Activated CD8-positive, alpha-beta T cell treated with anti-CD3 and anti-CD28 coated beads for 36 hours (primary cell): ENCODE results near the gene SEPTIN10. TPM values are rescaled to one million over a fixed set of nuclear protein-coding genes. Genes with fewer than 3 reads are reported as not detected.
"Not testable (repeated sequence)": the region's sequence is repeated elsewhere in the genome, so short reads cannot be mapped to it uniquely, and the experiment has no call there.

ENCODE experiments used
- ATAC-seq: fragments of 200-7000 bp; cut with Tn5 transposase; one replicate; pipeline ENCODE4 v1.10.0; 2021; ENCODE audit warnings: mild to moderate bottlenecking, moderate library complexity
- CTCF ChIA-PET: fragments of 350-600 bp; sonication (Branson Sonifier 250); formaldehyde crosslinking; loops from one replicate; lab custom pipeline; 2021; ENCODE audit warnings: antibody characterized with exemption; lab: Charles Lee
- POLR2A ChIA-PET: fragments of 350-600 bp; sonication (Branson Sonifier 250); formaldehyde crosslinking; loops from one replicate; lab custom pipeline; 2021; ENCODE audit warnings: antibody characterized with exemption; lab: Charles Lee
- DNase-seq: peaks from one replicate; pipeline ENCODE4 v3.0.0-alpha.2; 2020
- H3K27ac Mint-ChIP-seq: one replicate; pipeline ENCODE4 v1.8.0; 2021; ENCODE audit warnings: mild to moderate bottlenecking, mixed read lengths
- H3K27me3 Mint-ChIP-seq: one replicate; pipeline ENCODE4 v1.8.0; 2021; ENCODE audit warnings: mixed read lengths
- H3K36me3 Mint-ChIP-seq: one replicate; pipeline ENCODE4 v1.8.0; 2021; ENCODE audit warnings: low read depth, mixed read lengths
- H3K4me1 Mint-ChIP-seq: one replicate; pipeline ENCODE4 v1.8.0; 2021; ENCODE audit warnings: low read depth, mixed read lengths
- H3K4me3 Mint-ChIP-seq: one replicate; pipeline ENCODE4 v1.8.0; 2021; ENCODE audit warnings: mild to moderate bottlenecking, moderate library complexity, mixed read lengths
- H3K9me3 Mint-ChIP-seq: one replicate; pipeline ENCODE4 v1.8.0; 2021; ENCODE audit warnings: mixed read lengths
- CTCF ChIP-seq: fragments of 200-600 bp; IDR thresholded peaks from one replicate; pipeline ENCODE4 v1.8.0; 2022; ENCODE audit warnings: antibody characterized with exemption, mild to moderate bottlenecking
- intact Hi-C: fragments of 100-400 bp; cut with micrococcal nuclease; formaldehyde crosslinking; loops from one replicate; pipeline ENCODE4 v1.10.0; 2022
- total RNA-seq, 2 experiments: library from RNA; stranded (reverse); gene quantifications; one replicate each; pipeline ENCODE4 v1.2.3, GENCODE V29; 2021

Gene SEPTIN10
- total RNA-seq, 2 experiments from 2014 or later: 0.49 to 0.86 TPM

- Mint-ChIP-seq H3K27me3 (peaks cover 4% of the 10 kb centered on the region), H3K9me3 (no peaks in the 10 kb centered on the region), H3K4me3 (no peak overlapping the region), H3K36me3 (no peaks in the 10 kb centered on the region), H3K4me1 (no peaks in the 10 kb centered on the region), H3K27ac (no peak overlapping the region)
- no peak for TF ChIP-seq CTCF
- ATAC-seq: no peak
- ChIA-PET CTCF (no interaction called here), POLR2A (no interaction called here)
- no peak for DNase-seq
- intact Hi-C loops: no loop called here
Measured at GRCh38 chr2:109632158-109632789, 18.5 kb upstream of the SEPTIN10 start.

GRCh38 chr2:109631741-109632140 is 18.0 kb upstream of the SEPTIN10 start:
- H3K9me3 Mint-ChIP-seq: no peaks in the 10 kb centered on the region
- H3K4me3 Mint-ChIP-seq: no peak overlapping the region
- no peak for TF ChIP-seq CTCF
- H3K27me3 Mint-ChIP-seq: peaks cover 4% of the 10 kb centered on the region
- H3K4me1 Mint-ChIP-seq: no peaks in the 10 kb centered on the region
- ChIA-PET POLR2A (no interaction called here), CTCF (no interaction called here)
- no peak for ATAC-seq
- H3K36me3 Mint-ChIP-seq: no peaks in the 10 kb centered on the region
- intact Hi-C loops: no loop called here
- H3K27ac Mint-ChIP-seq: no peak overlapping the region
- DNase-seq: no peak

- H3K27ac Mint-ChIP-seq: no peak overlapping the region
- ATAC-seq: no peak
- H3K4me3 Mint-ChIP-seq: no peak overlapping the region
- DNase-seq: no peak
- H3K9me3 Mint-ChIP-seq: no peaks in the 10 kb centered on the region
- peaks cover 8% of the 10 kb centered on the region for H3K27me3 Mint-ChIP-seq
- no peaks in the 10 kb centered on the region for H3K36me3 Mint-ChIP-seq
- CTCF ChIA-PET: no interaction called here
- POLR2A ChIA-PET: no interaction called here
- TF ChIP-seq CTCF: no peak
- intact Hi-C loops: no loop called here
- no peaks in the 10 kb centered on the region for H3K4me1 Mint-ChIP-seq
Measured at GRCh38 chr2:109630441-109631430, 17.0 kb upstream of the SEPTIN10 start.

GRCh38 chr2:109629867-109630266 is 16.1 kb upstream of the SEPTIN10 start:
- H3K4me1 Mint-ChIP-seq: no peaks in the 10 kb centered on the region
- H3K9me3 Mint-ChIP-seq: no peaks in the 10 kb centered on the region
- ChIA-PET CTCF (interaction anchor here (1.2 kb wide), 1 partner anchor 14 kb away, joined by 3 read pairs; no protein-coding TSS in a partner anchor), POLR2A (no interaction called here)
- intact Hi-C loops: no loop called here
- no peak overlapping the region for H3K27ac Mint-ChIP-seq
- DNase-seq: no peak
- H3K27me3 Mint-ChIP-seq: peaks cover 9% of the 10 kb centered on the region
- TF ChIP-seq CTCF: no peak
- H3K36me3 Mint-ChIP-seq: no peaks in the 10 kb centered on the region
- ATAC-seq: no peak
- H3K4me3 Mint-ChIP-seq: no peak overlapping the region

GRCh38 chr2:109628321-109628720 is 14.6 kb upstream of the SEPTIN10 start:
- H3K4me3 Mint-ChIP-seq, H3K9me3 Mint-ChIP-seq, DNase-seq, H3K36me3 Mint-ChIP-seq, H3K4me1 Mint-ChIP-seq, POLR2A ChIA-PET, ATAC-seq, intact Hi-C loops, H3K27ac Mint-ChIP-seq: not testable (repeated sequence)
- CTCF ChIA-PET: interaction anchor here (1.1 kb wide), 1 partner anchor 57 kb away, joined by 3 read pairs; no protein-coding TSS in a partner anchor
- H3K27me3 Mint-ChIP-seq: peaks cover 16% of the 10 kb centered on the region
